ENCODE data around the gene PHLDB1. TPM values are rescaled to one million over a fixed set of nuclear protein-coding genes. Genes with fewer than 3 reads are reported as not detected.

Gene PHLDB1
- total RNA-seq (2022; extraction: Qiagen RNA extraction): 8.0 to 8.8 TPM (median 8.5 TPM) in 5 replicates

DNA sequence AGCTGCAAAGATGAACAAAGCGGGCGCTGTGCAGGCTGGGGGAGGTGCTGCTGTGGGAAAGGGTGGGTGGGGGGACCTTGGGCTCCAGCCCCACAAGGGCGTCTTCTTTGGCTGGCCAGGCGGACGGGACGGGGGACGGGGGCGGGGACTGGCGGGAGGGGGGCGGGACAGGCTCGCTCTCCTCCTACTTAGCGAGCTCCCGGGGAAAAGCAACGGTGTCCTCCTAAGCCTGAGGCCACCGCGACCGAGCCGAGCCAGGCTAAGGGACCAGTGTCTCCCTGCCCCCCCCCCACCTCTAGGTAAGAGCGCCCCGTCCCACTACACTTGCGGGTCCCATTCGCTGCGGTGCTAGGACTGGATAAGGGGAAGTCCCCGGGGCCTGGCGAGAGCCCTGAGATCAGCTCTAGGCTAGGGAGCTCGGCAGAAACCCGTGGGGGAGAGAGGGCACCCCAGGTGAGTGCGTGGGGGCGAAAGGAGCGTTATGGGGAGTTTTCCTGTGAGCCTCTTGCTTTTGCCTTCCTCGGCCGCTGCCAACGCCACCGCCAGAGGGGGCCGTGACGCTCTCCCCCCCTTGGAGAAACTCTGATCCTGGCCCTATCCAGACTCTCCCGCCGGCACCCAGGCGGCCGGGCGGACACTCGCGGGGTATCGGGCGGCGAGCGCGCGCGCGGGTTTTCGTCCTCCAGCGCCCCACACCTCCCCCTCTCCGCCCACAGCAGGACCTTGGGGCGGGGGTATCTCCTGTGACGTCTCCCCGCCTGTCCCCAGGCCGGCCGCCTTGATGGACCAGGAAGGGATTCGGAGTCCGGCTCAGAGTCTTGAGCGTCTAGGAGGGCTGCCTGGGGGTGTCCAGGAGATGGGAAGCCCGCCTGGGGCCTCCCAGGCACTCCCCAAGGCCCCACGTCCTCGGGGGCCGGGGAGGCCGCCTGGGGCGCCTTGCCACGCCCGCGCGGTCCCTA lies at the start of gene PHLDB1:
Gene PHLDB1, plus strand, starts transcription at position 215 of the 959 bp plus-strand sequence. CDS start 6,222 bp downstream, outside the sequence.

GRCh38 chr11:118572061-118572980 lies 35.1 kb upstream of the PHLDB1 start, which contains the start of gene ARCN1:
TSS of gene ARCN1 (plus strand) at chr11:118572409. CDS start at chr11:118572548, 139 bp downstream.

DNA sequence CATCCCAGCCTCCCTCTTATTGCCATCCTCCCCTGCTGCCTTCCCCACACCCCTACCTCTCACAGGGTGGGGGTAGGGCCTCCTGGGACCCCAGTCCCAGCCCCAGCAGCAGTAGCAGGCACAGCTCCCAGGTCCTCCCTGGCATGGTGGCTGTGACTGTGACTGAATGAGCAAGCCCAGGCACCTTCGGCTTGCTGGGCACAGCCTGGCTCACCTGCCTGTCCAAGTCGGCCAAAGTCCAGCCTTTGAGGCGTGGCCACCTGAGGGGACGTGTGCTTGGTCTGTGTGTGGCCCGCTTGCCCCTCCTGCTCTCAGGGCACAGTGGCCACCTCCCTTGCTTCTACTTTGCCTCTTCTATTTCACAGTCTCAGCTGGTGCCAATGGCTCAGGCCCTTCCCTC lies 72.1 kb downstream of the PHLDB1 start, which contains the start of gene TREH:
Gene TREH, minus strand, starts transcription at position 168 of the 400 bp plus-strand sequence. Its CDS starts 23 bp downstream, at position 145.

Other genes starting within 250 kb of the PHLDB1 start
- 8.8 to 10.1 TPM (median 9.4 TPM) in 5 replicates for gene UBE4A, start 248.0 kb upstream of the PHLDB1 start, total RNA-seq (2022; extraction: Qiagen RNA extraction)
- 164 to 213 TPM (median 196 TPM) in 5 replicates for gene ATP5MG, start 206.0 kb upstream of the PHLDB1 start, total RNA-seq (2022; extraction: Qiagen RNA extraction)
- gene KMT2A, start 171.1 kb upstream of the PHLDB1 start, total RNA-seq (2022; extraction: Qiagen RNA extraction): 12.0 to 13.9 TPM (median 12.8 TPM) in 5 replicates
- gene TTC36, start 80.1 kb upstream of the PHLDB1 start, total RNA-seq (2022; extraction: Qiagen RNA extraction): not detected in 5 replicates
- 0.09 to 0.56 TPM (median 0.38 TPM) in 5 replicates for gene TMEM25, start 76.4 kb upstream of the PHLDB1 start, total RNA-seq (2022; extraction: Qiagen RNA extraction)
- gene IFT46, start 41.7 kb upstream of the PHLDB1 start, total RNA-seq (2022; extraction: Qiagen RNA extraction): 15.5 to 17.5 TPM (median 16.2 TPM) in 5 replicates
- 85.2 to 94.4 TPM (median 89.4 TPM) in 5 replicates for gene ARCN1, start 35.2 kb upstream of the PHLDB1 start, total RNA-seq (2022; extraction: Qiagen RNA extraction)
- gene TREH, start 72.0 kb downstream of the PHLDB1 start, total RNA-seq (2022; extraction: Qiagen RNA extraction): not detected in 5 replicates
- gene DDX6, start 183.5 kb downstream of the PHLDB1 start, total RNA-seq (2022; extraction: Qiagen RNA extraction): 19.5 to 29.5 TPM (median 23.9 TPM) in 5 replicates

Measured in A549 treated with Mapracorat at 1 μM for 4 hours (cell line).